ENCODE data around the gene AGPAT4.

DNA sequence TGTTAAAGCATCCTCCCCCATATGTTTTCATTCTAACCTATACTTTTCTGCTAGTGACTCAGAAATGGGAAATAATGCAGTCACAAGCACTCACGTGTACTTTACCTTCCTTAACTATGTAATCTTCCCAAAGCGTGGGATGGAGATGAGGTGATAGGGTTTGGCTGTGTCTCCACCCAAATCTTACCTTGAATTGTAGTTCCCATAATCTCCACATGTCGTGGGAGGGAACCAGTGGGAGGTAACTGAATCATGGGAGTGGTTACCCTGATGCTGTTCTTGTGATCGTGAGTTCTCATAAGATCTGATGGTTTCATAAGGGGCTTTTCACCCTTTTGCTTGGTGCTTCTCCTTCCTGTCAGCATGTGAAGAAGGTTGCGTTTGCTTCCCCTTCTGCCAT lies 35.4 kb downstream of the AGPAT4 start:
- TF ChIP-seq, protein P1, sequence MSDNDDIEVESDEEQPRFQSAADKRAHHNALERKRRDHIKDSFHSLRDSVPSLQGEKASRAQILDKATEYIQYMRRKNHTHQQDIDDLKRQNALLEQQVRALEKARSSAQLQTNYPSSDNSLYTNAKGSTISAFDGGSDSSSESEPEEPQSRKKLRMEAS (IDR thresholded peaks at IDR 0.05; ENCODE audit: low read depth, low read length), result no peak
- TF ChIP-seq, protein P2, sequence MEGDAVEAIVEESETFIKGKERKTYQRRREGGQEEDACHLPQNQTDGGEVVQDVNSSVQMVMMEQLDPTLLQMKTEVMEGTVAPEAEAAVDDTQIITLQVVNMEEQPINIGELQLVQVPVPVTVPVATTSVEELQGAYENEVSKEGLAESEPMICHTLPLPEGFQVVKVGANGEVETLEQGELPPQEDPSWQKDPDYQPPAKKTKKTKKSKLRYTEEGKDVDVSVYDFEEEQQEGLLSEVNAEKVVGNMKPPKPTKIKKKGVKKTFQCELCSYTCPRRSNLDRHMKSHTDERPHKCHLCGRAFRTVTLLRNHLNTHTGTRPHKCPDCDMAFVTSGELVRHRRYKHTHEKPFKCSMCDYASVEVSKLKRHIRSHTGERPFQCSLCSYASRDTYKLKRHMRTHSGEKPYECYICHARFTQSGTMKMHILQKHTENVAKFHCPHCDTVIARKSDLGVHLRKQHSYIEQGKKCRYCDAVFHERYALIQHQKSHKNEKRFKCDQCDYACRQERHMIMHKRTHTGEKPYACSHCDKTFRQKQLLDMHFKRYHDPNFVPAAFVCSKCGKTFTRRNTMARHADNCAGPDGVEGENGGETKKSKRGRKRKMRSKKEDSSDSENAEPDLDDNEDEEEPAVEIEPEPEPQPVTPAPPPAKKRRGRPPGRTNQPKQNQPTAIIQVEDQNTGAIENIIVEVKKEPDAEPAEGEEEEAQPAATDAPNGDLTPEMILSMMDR (IDR thresholded peaks at IDR 0.05; ENCODE audit: low read depth, low read length), result no peak
- no peak for TF ChIP-seq MYC (IDR thresholded peaks at IDR 0.05; ENCODE audit: low read depth, low read length)

Data from NB4 (cell line).